ENCODE data around the gene CSTB. TPM values are rescaled to one million over a fixed set of nuclear protein-coding genes. Genes with fewer than 3 reads are reported as not detected.

CSTB gene
- total RNA-seq, 1 experiment from 2014 or later: 57.5 TPM

GRCh38 chr21:43767498-43767983 lies 8.6 kb downstream of the CSTB start:
- Histone ChIP-seq H3K27me3 (ENCODE audit: insufficient read depth, low read length) (no peaks in the 10 kb centered on the region), H3K4me1 (ENCODE audit: control insufficient read depth in 1 of 2, insufficient read depth in 2 of 2, low read length in 2 of 2) (peaks cover 15 to 41% of the 10 kb centered on the region in 2 experiments), H3K4me2 (ENCODE audit: low read length) (peak overlapping the region; percentile 75), H3K27ac (ENCODE audit: low read depth, low read length) (peak overlapping the region; percentile 88), H3K36me3 (ENCODE audit: control insufficient read depth in 1 of 2, insufficient read depth in 2 of 2, low read length in 2 of 2) (peaks cover 0 to under 1% of the 10 kb centered on the region in 2 experiments; a peak in 2 of 4 replicates), H3K4me3 (replicated peaks in 1 of 2; ENCODE audit: low read depth in 1 of 2, low read length in 2 of 2) (no peak overlapping the region; a peak in 1 of 4 replicates), H3K9me3 (ENCODE audit: control insufficient read depth in 1 of 2, insufficient read depth in 1 of 2, low read depth in 1 of 2, low read length in 2 of 2) (no peaks in the 10 kb centered on the region), H4K20me1 (ENCODE audit: insufficient read depth) (no peaks in the 10 kb centered on the region), H3K79me2 (ENCODE audit: insufficient read depth, low read length) (no peaks in the 10 kb centered on the region), H2AFZ (ENCODE audit: low read depth, low read length, poor library complexity, severe bottlenecking) (no peak overlapping the region), H3K9ac (ENCODE audit: low read length) (peak overlapping the region; percentile 70), H3K9me2 (ENCODE audit: insufficient read depth) (no peaks in the 10 kb centered on the region)
- ChIA-PET CTCF (no interaction called here), RAD21 (ENCODE audit: low non-redundant PET in 1 of 2, low total read pairs in 2 of 2, uncharacterized antibody in 2 of 2, unreplicated experiment in 2 of 2) (no interaction called here), POLR2A (no interaction called here)
- ATAC-seq (peak; percentile 18), DNase-seq (ENCODE audit: low read depth, low spot score) (no peak)
- TF ChIP-seq POLR2AphosphoS5 (IDR thresholded peaks at IDR 0.05; ENCODE audit: low read depth, low read length) (no peak), ZNF274 (IDR thresholded peaks at IDR 0.05; ENCODE audit: low read depth, low read length) (no peak), YY1 (IDR thresholded peaks at IDR 0.05; ENCODE audit: extremely low read depth, insufficient replicate concordance, low read depth, low read length) (no peak), JUND (IDR thresholded peaks at IDR 0.05) (no peak), ZFX (IDR thresholded peaks at IDR 0.05) (no peak), ZBTB33 (IDR thresholded peaks at IDR 0.05; ENCODE audit: extremely low read depth, insufficient replicate concordance, low read length) (no peak), EGR1 (IDR thresholded peaks at IDR 0.05; ENCODE audit: low read depth) (no peak), FOSL1 (IDR thresholded peaks at IDR 0.05; ENCODE audit: low read depth) (no peak), EZH2 (IDR thresholded peaks at IDR 0.05) (no peak), EZH2phosphoT487 (IDR thresholded peaks at IDR 0.05; ENCODE audit: borderline replicate concordance) (no peak), TCF7L2 (IDR thresholded peaks at IDR 0.05; ENCODE audit: borderline replicate concordance, extremely low read depth, insufficient read depth, insufficient read length) (no peak), ATF3 (IDR thresholded peaks at IDR 0.05) (no peak), CEBPB (IDR thresholded peaks at IDR 0.05; ENCODE audit: low read depth) (no peak), REST (IDR thresholded peaks at IDR 0.05; ENCODE audit: low read depth) (no peak), ELF1 (IDR thresholded peaks at IDR 0.05; ENCODE audit: borderline replicate concordance, low read depth) (no peak), POLR2A (IDR thresholded peaks at IDR 0.05; ENCODE audit: borderline replicate concordance, extremely low read depth, insufficient read depth, insufficient read length) (no peak), RAD21 (IDR thresholded peaks at IDR 0.05; ENCODE audit: low read depth) (no peak), CTCF (IDR thresholded peaks at IDR 0.05 in 2 of 3, conservative IDR thresholded peaks at IDR 0.05 in 1 of 3; ENCODE audit: borderline replicate concordance in 1 of 3, insufficient read depth in 1 of 3, low read depth in 2 of 3, low read length in 2 of 3) (no peak), SRF (IDR thresholded peaks at IDR 0.05; ENCODE audit: low read depth) (no peak)
- intact Hi-C loops (cut with micrococcal nuclease): no loop called here
- BruUV-seq (replicated peaks): no TSS peak
